Ascending aorta (tissue), 2 donors: Measurements from ENCODE around the gene CENATAC. TPM values are rescaled to one million over a fixed set of nuclear protein-coding genes. Genes with fewer than 3 reads are reported as not detected.

ENCODE experiments used
- DNase-seq, 2 donors: peaks; one replicate each; pipeline ENCODE4 v3.0.0-alpha.2; 2019; ENCODE audit warnings: low spot score in 2 of 2
- H3K27ac ChIP-seq, 2 donors: fragments of 200-600 bp; sonication (generic); one replicate each; pipeline ENCODE4 v1.5.1; 2016 to 2017; ENCODE audit warnings: mild to moderate bottlenecking in 1 of 2
- H3K27me3 ChIP-seq: fragments of 200-600 bp; sonication (generic); one replicate; pipeline ENCODE4 v1.5.1; 2017
- H3K36me3 ChIP-seq, 2 donors: fragments of 200-600 bp; sonication (generic); one replicate each; pipeline ENCODE4 v1.5.1; 2016
- H3K4me1 ChIP-seq, 2 donors: fragments of 200-600 bp; sonication (generic); one replicate each; pipeline ENCODE4 v1.5.1; 2016 to 2017; ENCODE audit warnings: mild to moderate bottlenecking in 1 of 2
- H3K4me3 ChIP-seq, 2 donors: fragments of 200-600 bp; sonication (generic); one replicate each; pipeline ENCODE4 v1.5.1; 2016 to 2017; ENCODE audit warnings: mild to moderate bottlenecking in 1 of 2
- H3K9me3 ChIP-seq, 2 donors: fragments of 200-600 bp; sonication (generic); one replicate each; pipeline ENCODE4 v1.5.1; 2016
- CTCF ChIP-seq, 3 experiments: fragments of 200-600 bp in 2 of 3; fragments of 450-650 bp in 1 of 3; sonication (generic) in 2 of 3; IDR thresholded peaks; one replicate each; pipeline ENCODE4 v1.5.1; 2016 to 2019; ENCODE audit warnings: antibody characterized with exemption in 3 of 3, mild to moderate bottlenecking in 1 of 3, moderate library complexity in 1 of 3
- intact Hi-C: fragments of 100-400 bp; cut with DNase I; formaldehyde crosslinking; loops from one replicate; pipeline ENCODE4 v1.15.1; 2023
- total RNA-seq: library from RNA; depleted of rRNA; stranded (reverse); fragments of >200 nt; gene quantifications from one replicate; pipeline ENCODE4 v1.1.0, GENCODE V29; 2016

Gene CENATAC
- total RNA-seq, 1 donor from 2014 or later: 67.7 TPM

GRCh38 chr11:119047205-119047604 lies 49.3 kb downstream of the CENATAC start:
- intact Hi-C loops: no loop called here

GRCh38 chr11:119048644-119049043 lies 50.7 kb downstream of the CENATAC start:
- no peak for DNase-seq
- Histone ChIP-seq H3K27me3 (no peaks in the 10 kb centered on the region), H3K4me3 (no peak overlapping the region), H3K9me3 (no peaks in the 10 kb centered on the region), H3K4me1 (no peaks in the 10 kb centered on the region), H3K36me3 (peaks cover 80 to 81% of the 10 kb centered on the region in 2 donors), H3K27ac (no peak overlapping the region)
- TF ChIP-seq CTCF (IDR thresholded peaks at IDR 0.05): no peak
- intact Hi-C loops: no loop called here

More at GRCh38 chr11:119047205-119047604, 49.3 kb downstream of the CENATAC start:
- no peak overlapping the region for H3K4me3 ChIP-seq
- TF ChIP-seq CTCF (IDR thresholded peaks at IDR 0.05): no peak
- no peaks in the 10 kb centered on the region for H3K9me3 ChIP-seq
- no peaks in the 10 kb centered on the region for H3K27me3 ChIP-seq
- no peaks in the 10 kb centered on the region for H3K4me1 ChIP-seq
- peaks cover 66 to 67% of the 10 kb centered on the region in 2 donors for H3K36me3 ChIP-seq
- DNase-seq: no peak
- H3K27ac ChIP-seq: no peak overlapping the region

- intact Hi-C loops: no loop called here
- peaks cover 85 to 86% of the 10 kb centered on the region in 2 donors for H3K36me3 ChIP-seq
- no peak for TF ChIP-seq CTCF (IDR thresholded peaks at IDR 0.05)
These were observed 51.1 kb downstream of the CENATAC start for GRCh38 chr11:119049081-119049480.

GRCh38 chr11:119051440-119052162 lies 53.7 kb downstream of the CENATAC start:
- H3K36me3 ChIP-seq: peaks cover 82 to 85% of the 10 kb centered on the region in 2 donors
- no peak for DNase-seq
- H3K4me3 ChIP-seq: no peak overlapping the region
- H3K27ac ChIP-seq: no peak overlapping the region
- no peak for TF ChIP-seq CTCF (IDR thresholded peaks at IDR 0.05)
- H3K9me3 ChIP-seq: no peaks in the 10 kb centered on the region
- peaks cover 3% of the 10 kb centered on the region in 2 donors for H3K4me1 ChIP-seq
- H3K27me3 ChIP-seq: no peaks in the 10 kb centered on the region
- intact Hi-C loops: no loop called here

More at GRCh38 chr11:119049081-119049480, 51.1 kb downstream of the CENATAC start:
- Histone ChIP-seq H3K9me3 (no peaks in the 10 kb centered on the region), H3K4me1 (no peaks in the 10 kb centered on the region), H3K27me3 (no peaks in the 10 kb centered on the region), H3K4me3 (no peak overlapping the region), H3K27ac (no peak overlapping the region)
- DNase-seq: no peak

GRCh38 chr11:119052163-119052814 lies 54.4 kb downstream of the CENATAC start:
- Histone ChIP-seq H3K27ac (no peak overlapping the region), H3K27me3 (no peaks in the 10 kb centered on the region), H3K9me3 (no peaks in the 10 kb centered on the region), H3K36me3 (peaks cover 75 to 79% of the 10 kb centered on the region in 2 donors), H3K4me1 (peaks cover 3% of the 10 kb centered on the region in 2 donors), H3K4me3 (no peak overlapping the region)
- no peak for DNase-seq
- no peak for TF ChIP-seq CTCF (IDR thresholded peaks at IDR 0.05)
- intact Hi-C loops: no loop called here
